ENCODE measurements around the gene RBL2. TPM values are rescaled to one million over a fixed set of nuclear protein-coding genes. Genes with fewer than 3 reads are reported as not detected.

RBL2 gene
- total RNA-seq, 1 donor from 2014 or later, result 28.5 TPM

DNA sequence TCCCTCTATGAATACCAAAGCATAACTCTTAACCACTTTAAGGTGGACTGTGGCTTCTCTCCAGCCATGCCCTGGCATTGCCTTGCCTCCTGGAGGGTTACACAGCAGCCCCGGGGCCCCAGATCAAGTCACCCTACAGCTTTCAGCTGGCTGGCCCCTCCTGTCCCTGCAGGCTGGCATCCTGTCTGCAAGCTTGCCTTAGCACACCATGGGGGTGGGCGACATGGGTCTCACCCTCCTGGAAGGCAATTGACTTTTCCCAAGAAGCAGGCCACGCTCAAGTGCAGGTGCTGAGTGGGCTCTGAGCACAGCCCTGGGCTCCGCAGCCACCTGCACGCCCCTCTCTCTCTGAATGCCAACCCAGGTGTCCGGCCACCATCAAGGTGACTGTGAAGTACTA, 94.5 kb downstream of the RBL2 start:
- no peaks in the 10 kb centered on the region for H3K4me1 Mint-ChIP-seq (ENCODE audit: low read depth)
- H3K27ac Mint-ChIP-seq (ENCODE audit: unreplicated experiment), result no peak overlapping the region
- TF ChIP-seq CTCF (IDR thresholded peaks at IDR 0.05), result no peak

GRCh38 chr16:53529513-53529912, 95.2 kb downstream of the RBL2 start:
- no peak for DNase-seq (ENCODE audit: low spot score)
- TF ChIP-seq CTCF (IDR thresholded peaks at IDR 0.05), result no peak
- Mint-ChIP-seq H3K4me1 (ENCODE audit: low read depth) (no peaks in the 10 kb centered on the region), H3K9me3 (ENCODE audit: low read depth) (peaks cover 3% of the 10 kb centered on the region), H3K36me3 (ENCODE audit: low read depth) (peaks cover 2% of the 10 kb centered on the region), H3K27me3 (ENCODE audit: low read depth) (no peaks in the 10 kb centered on the region), H3K4me3 (ENCODE audit: unreplicated experiment) (no peak overlapping the region), H3K27ac (ENCODE audit: unreplicated experiment) (no peak overlapping the region)

More for the DNA sequence above, 94.5 kb downstream of the RBL2 start:
- Mint-ChIP-seq H3K36me3 (ENCODE audit: low read depth) (peaks cover 2% of the 10 kb centered on the region), H3K4me3 (ENCODE audit: unreplicated experiment) (no peak overlapping the region), H3K27me3 (ENCODE audit: low read depth) (peaks cover under 1% of the 10 kb centered on the region), H3K9me3 (ENCODE audit: low read depth) (peaks cover 3% of the 10 kb centered on the region)
- no peak for DNase-seq (ENCODE audit: low spot score)

DNA sequence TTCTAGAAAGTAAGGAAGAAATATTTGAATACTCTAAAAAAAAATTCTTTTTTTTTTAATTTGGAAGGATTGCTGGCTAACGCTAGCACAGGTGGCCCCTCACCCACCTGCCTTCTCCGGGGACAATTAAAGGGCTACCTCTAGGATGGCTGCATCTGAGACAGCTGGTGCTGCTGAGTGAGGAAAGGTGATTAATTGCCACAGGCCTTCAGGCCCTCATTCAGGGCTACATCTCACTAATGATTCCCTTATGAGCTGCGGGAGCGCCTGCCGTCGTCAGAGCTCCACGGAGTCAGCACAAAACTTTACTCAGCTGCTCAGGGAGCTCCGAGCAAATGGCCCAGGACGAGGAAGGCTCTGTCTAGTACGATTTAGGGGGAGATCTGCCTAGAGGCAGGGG, 95.8 kb downstream of the RBL2 start:
- Mint-ChIP-seq H3K27me3 (ENCODE audit: low read depth) (no peaks in the 10 kb centered on the region), H3K9me3 (ENCODE audit: low read depth) (peaks cover 3% of the 10 kb centered on the region), H3K4me1 (ENCODE audit: low read depth) (no peaks in the 10 kb centered on the region), H3K36me3 (ENCODE audit: low read depth) (peaks cover 2% of the 10 kb centered on the region), H3K27ac (ENCODE audit: unreplicated experiment) (no peak overlapping the region), H3K4me3 (ENCODE audit: unreplicated experiment) (no peak overlapping the region)
- TF ChIP-seq CTCF (IDR thresholded peaks at IDR 0.05), result no peak
- DNase-seq (ENCODE audit: low spot score), result no peak

DNA sequence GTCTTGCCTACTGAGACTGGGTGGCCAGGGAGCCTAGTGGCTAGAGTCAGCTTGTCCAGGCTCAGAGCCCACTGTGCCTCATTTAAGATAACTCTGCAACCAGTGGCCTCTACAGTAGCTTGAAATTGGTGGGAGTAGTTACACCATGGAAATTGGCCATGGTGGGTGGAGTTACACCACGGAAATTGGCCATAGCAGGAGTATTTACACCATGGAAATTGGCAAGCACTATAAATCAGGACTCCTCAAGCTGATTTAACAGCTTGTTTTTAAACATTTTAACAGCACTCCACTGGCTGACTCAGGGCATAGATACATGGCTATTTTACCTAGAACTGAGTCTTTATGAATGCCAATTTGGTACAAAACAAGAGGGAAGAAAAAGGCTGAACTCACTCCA, 96.5 kb downstream of the RBL2 start:
- no peak overlapping the region for H3K4me3 Mint-ChIP-seq (ENCODE audit: unreplicated experiment)
- H3K27me3 Mint-ChIP-seq (ENCODE audit: low read depth), result no peaks in the 10 kb centered on the region
- TF ChIP-seq CTCF (IDR thresholded peaks at IDR 0.05), result no peak

GRCh38 chr16:53534206-53534605, 99.9 kb downstream of the RBL2 start:
- H3K27ac Mint-ChIP-seq (ENCODE audit: unreplicated experiment), result no peak overlapping the region
- H3K4me1 Mint-ChIP-seq (ENCODE audit: low read depth), result no peaks in the 10 kb centered on the region
- H3K36me3 Mint-ChIP-seq (ENCODE audit: low read depth), result peaks cover 2% of the 10 kb centered on the region
- peaks cover 3% of the 10 kb centered on the region for H3K9me3 Mint-ChIP-seq (ENCODE audit: low read depth)
- no peak for TF ChIP-seq CTCF (IDR thresholded peaks at IDR 0.05)
- peaks cover 2% of the 10 kb centered on the region for H3K27me3 Mint-ChIP-seq (ENCODE audit: low read depth)
- H3K4me3 Mint-ChIP-seq (ENCODE audit: unreplicated experiment), result no peak overlapping the region
- DNase-seq (ENCODE audit: low spot score), result no peak

More for the DNA sequence above, 96.5 kb downstream of the RBL2 start:
- peaks cover 3% of the 10 kb centered on the region for H3K9me3 Mint-ChIP-seq (ENCODE audit: low read depth)
- no peak for DNase-seq (ENCODE audit: low spot score)
- H3K36me3 Mint-ChIP-seq (ENCODE audit: low read depth), result peaks cover 2% of the 10 kb centered on the region
- no peaks in the 10 kb centered on the region for H3K4me1 Mint-ChIP-seq (ENCODE audit: low read depth)
- no peak overlapping the region for H3K27ac Mint-ChIP-seq (ENCODE audit: unreplicated experiment)
